Left ventricle myocardium inferior (tissue), 1 donor: Measurements from ENCODE around the gene KCNJ6. TPM values are rescaled to one million over a fixed set of nuclear protein-coding genes. Genes with fewer than 3 reads are reported as not detected.

Experiments used
- DNase-seq: peaks from one replicate; pipeline ENCODE4 v3.0.0-alpha.2; 2020
- H3K27ac ChIP-seq: fragments of 200-600 bp; replicated peaks from 2 replicates; pipeline ENCODE4 v1.8.0; 2021
- H3K27me3 ChIP-seq: fragments of 200-600 bp; 2 replicates; pipeline ENCODE4 v1.8.0; 2021; ENCODE audit warnings: low read depth
- H3K36me3 ChIP-seq: fragments of 200-600 bp; 2 replicates; pipeline ENCODE4 v1.8.0; 2021
- H3K4me1 ChIP-seq: fragments of 200-600 bp; 2 replicates; pipeline ENCODE4 v1.8.0; 2021
- H3K4me3 ChIP-seq: fragments of 200-600 bp; 2 replicates; pipeline ENCODE4 v1.8.0; 2021; ENCODE audit warnings: mild to moderate bottlenecking, moderate library complexity
- H3K9me3 ChIP-seq: fragments of 200-600 bp; replicated peaks from 2 replicates; pipeline ENCODE4 v1.8.0; 2021
- intact Hi-C: fragments of 100-400 bp; cut with micrococcal nuclease; formaldehyde crosslinking; loops from one replicate; pipeline ENCODE4 v1.11.0; 2022
- total RNA-seq: library from RNA; stranded (reverse); fragmentation: NEBNext Ultra II Directional; extraction: Animal tissue kit (Norgen Biotek cat#: 25700); gene quantifications from one replicate; pipeline ENCODE4 v1.2.1, GENCODE V29; 2021
- TF ChIP-seq, protein P1 (sequence below): fragments of 200-600 bp; IDR thresholded peaks from 2 replicates; pipeline ENCODE4 v1.8.0; 2021; ENCODE audit warnings: antibody characterized with exemption, mild to moderate bottlenecking, borderline replicate concordance
- donor health status: DM: no; HTN: yes; CAD: no; lungs with severe emphysema.

KCNJ6 gene
- total RNA-seq, 1 donor from 2014 or later, result not detected

- no peak for DNase-seq
- intact Hi-C loops, result no loop called here
- TF ChIP-seq, protein P1, sequence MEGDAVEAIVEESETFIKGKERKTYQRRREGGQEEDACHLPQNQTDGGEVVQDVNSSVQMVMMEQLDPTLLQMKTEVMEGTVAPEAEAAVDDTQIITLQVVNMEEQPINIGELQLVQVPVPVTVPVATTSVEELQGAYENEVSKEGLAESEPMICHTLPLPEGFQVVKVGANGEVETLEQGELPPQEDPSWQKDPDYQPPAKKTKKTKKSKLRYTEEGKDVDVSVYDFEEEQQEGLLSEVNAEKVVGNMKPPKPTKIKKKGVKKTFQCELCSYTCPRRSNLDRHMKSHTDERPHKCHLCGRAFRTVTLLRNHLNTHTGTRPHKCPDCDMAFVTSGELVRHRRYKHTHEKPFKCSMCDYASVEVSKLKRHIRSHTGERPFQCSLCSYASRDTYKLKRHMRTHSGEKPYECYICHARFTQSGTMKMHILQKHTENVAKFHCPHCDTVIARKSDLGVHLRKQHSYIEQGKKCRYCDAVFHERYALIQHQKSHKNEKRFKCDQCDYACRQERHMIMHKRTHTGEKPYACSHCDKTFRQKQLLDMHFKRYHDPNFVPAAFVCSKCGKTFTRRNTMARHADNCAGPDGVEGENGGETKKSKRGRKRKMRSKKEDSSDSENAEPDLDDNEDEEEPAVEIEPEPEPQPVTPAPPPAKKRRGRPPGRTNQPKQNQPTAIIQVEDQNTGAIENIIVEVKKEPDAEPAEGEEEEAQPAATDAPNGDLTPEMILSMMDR, result no peak
- H3K4me1 ChIP-seq, result no peaks in the 10 kb centered on the region
- no peak overlapping the region for H3K27ac ChIP-seq
- no peaks in the 10 kb centered on the region for H3K27me3 ChIP-seq
- H3K9me3 ChIP-seq, result peaks cover 19% of the 10 kb centered on the region
- no peak overlapping the region for H3K4me3 ChIP-seq
- no peaks in the 10 kb centered on the region for H3K36me3 ChIP-seq
These were observed 341.5 kb downstream of the KCNJ6 start for GRCh38 chr21:37574751-37575150.

DNA sequence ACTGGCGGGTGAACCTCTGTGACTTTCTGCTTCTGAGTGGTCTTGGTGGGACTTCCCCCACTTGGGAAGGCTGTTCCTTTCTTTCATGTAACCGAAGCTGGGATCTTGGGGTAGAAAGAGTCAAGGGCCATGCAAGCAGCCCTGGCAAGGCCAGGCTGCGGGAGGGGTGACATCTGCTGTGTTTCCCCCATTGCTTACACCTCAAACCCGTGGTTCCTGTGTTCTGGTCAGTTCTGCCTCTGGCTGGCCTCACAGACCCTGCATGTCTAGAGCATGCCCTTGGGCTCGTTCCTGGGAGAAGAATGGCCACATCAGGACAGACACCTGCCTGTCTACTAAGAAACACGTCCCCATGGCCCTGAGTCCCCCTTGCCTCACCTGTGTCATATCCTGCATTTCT is 341.9 kb downstream of the KCNJ6 start:
- intact Hi-C loops, result no loop called here
- Histone ChIP-seq H3K9me3 (peaks cover 15% of the 10 kb centered on the region), H3K27me3 (no peaks in the 10 kb centered on the region), H3K4me3 (no peak overlapping the region), H3K4me1 (no peaks in the 10 kb centered on the region), H3K36me3 (no peaks in the 10 kb centered on the region), H3K27ac (no peak overlapping the region)
- DNase-seq, result no peak
- TF ChIP-seq, protein P1, result no peak

DNA sequence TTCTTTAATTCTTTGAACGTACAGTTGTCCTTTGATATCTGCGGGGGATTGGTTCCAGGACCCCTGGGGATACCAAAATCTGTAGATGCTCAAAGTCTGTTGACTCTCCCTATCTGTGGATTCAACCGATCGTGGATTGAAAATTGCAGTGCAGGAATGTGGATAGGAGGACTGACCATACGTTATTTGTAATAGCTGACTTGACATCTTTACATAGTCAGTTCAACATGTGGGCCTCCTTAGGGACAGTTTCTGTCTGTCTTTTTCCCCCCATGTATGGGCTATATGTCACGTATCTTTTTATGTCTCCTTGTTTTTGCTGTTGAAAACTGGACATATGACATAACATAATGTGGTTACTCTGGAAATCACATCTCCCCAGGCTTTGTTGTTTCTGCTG is 344.8 kb downstream of the KCNJ6 start:
- Histone ChIP-seq H3K36me3 (no peaks in the 10 kb centered on the region), H3K4me3 (no peak overlapping the region), H3K27me3 (no peaks in the 10 kb centered on the region), H3K4me1 (peaks cover 14% of the 10 kb centered on the region), H3K27ac (no peak overlapping the region), H3K9me3 (no peaks in the 10 kb centered on the region)
- TF ChIP-seq, protein P1, result no peak
- DNase-seq, result no peak
- intact Hi-C loops, result no loop called here

DNA sequence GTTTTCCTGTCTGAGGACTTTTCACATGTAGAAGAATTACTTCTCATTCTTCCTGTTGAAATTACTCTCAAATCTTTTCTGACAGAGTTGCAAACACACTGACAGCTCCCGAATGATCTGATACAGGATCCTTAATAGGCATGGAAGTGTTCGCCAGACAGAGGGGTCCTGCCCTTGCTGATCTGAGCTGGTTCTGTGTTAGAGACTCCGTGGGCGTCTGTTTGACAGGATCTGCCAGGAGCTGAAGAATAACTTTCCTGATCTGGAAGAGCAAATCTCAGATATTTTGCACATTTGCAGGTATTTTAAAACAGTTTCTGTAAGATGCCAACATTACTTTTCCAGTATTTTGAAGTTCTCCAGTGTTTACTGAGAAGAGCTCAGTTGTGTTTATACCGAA is 347.3 kb downstream of the KCNJ6 start:
- no peaks in the 10 kb centered on the region for H3K9me3 ChIP-seq
- no peaks in the 10 kb centered on the region for H3K36me3 ChIP-seq
- no peaks in the 10 kb centered on the region for H3K27me3 ChIP-seq
- TF ChIP-seq, protein P1, result no peak
- no peak overlapping the region for H3K27ac ChIP-seq
- no peak for DNase-seq
- no peak overlapping the region for H3K4me3 ChIP-seq
- H3K4me1 ChIP-seq, result peaks cover 33% of the 10 kb centered on the region
- intact Hi-C loops, result no loop called here

- H3K36me3 ChIP-seq, result no peaks in the 10 kb centered on the region
- no peak overlapping the region for H3K27ac ChIP-seq
- intact Hi-C loops, result no loop called here
- DNase-seq, result no peak
- H3K27me3 ChIP-seq, result no peaks in the 10 kb centered on the region
- H3K4me1 ChIP-seq, result peaks cover 36% of the 10 kb centered on the region
- no peak overlapping the region for H3K4me3 ChIP-seq
- TF ChIP-seq, protein P1, result no peak
- no peaks in the 10 kb centered on the region for H3K9me3 ChIP-seq
These were observed 347.8 kb downstream of the KCNJ6 start for GRCh38 chr21:37568415-37568814.
